ENCODE data around the gene KIAA0513.
A peak's percentile ranks its signal among the peaks of the same experiment; 100 is the strongest.

Gene KIAA0513

GRCh38 chr16:85027349-85027957 lies at the start of gene KIAA0513:
Gene KIAA0513, plus strand, starts transcription at chr16:85027795. Its CDS starts 39,277 bp downstream, at chr16:85067072.
- peak; percentile 73 for DNase-seq (ENCODE audit: low read depth)

- DNase-seq (ENCODE audit: low read depth): no peak
These were observed 48.1 kb upstream of the KIAA0513 start for GRCh38 chr16:84979516-84979915.

- no peak for DNase-seq (ENCODE audit: low read depth)
These were observed 45.2 kb upstream of the KIAA0513 start for GRCh38 chr16:84982434-84982833.

GRCh38 chr16:84985079-84986065 lies 42.2 kb upstream of the KIAA0513 start:
- peak; percentile 84 for DNase-seq (ENCODE audit: low read depth)

- DNase-seq (ENCODE audit: low read depth): no peak
These were observed 41.5 kb upstream of the KIAA0513 start for GRCh38 chr16:84986102-84986501.

GRCh38 chr16:84986879-84987278 lies 40.7 kb upstream of the KIAA0513 start:
- no peak for DNase-seq (ENCODE audit: low read depth)

- DNase-seq (ENCODE audit: low read depth): no peak
These were observed 39.1 kb upstream of the KIAA0513 start for GRCh38 chr16:84988328-84989080.

GRCh38 chr16:84989749-84990620 lies 37.6 kb upstream of the KIAA0513 start:
- DNase-seq (ENCODE audit: low read depth): no peak

GRCh38 chr16:84990782-84991181 lies 36.8 kb upstream of the KIAA0513 start:
- DNase-seq (ENCODE audit: low read depth): no peak

GRCh38 chr16:84992717-84993075 lies 34.9 kb upstream of the KIAA0513 start:
- DNase-seq (ENCODE audit: low read depth): no peak

GRCh38 chr16:84993926-84994325 lies 33.7 kb upstream of the KIAA0513 start:
- no peak for DNase-seq (ENCODE audit: low read depth)

- DNase-seq (ENCODE audit: low read depth): no peak
These were observed 31.9 kb upstream of the KIAA0513 start for GRCh38 chr16:84995663-84996062.

- DNase-seq (ENCODE audit: low read depth): no peak
These were observed 31.2 kb upstream of the KIAA0513 start for GRCh38 chr16:84996365-84996764.

GRCh38 chr16:84999200-84999599 lies 28.4 kb upstream of the KIAA0513 start:
- no peak for DNase-seq (ENCODE audit: low read depth)

GRCh38 chr16:84999857-85000480 lies 27.6 kb upstream of the KIAA0513 start:
- DNase-seq (ENCODE audit: low read depth): no peak

- no peak for DNase-seq (ENCODE audit: low read depth)
These were observed 25.5 kb upstream of the KIAA0513 start for GRCh38 chr16:85002099-85002541.

- DNase-seq (ENCODE audit: low read depth): no peak
These were observed 25.0 kb upstream of the KIAA0513 start for GRCh38 chr16:85002608-85003007.

GRCh38 chr16:85003076-85003475 lies 24.5 kb upstream of the KIAA0513 start:
- no peak for DNase-seq (ENCODE audit: low read depth)

- no peak for DNase-seq (ENCODE audit: low read depth)
These were observed 23.6 kb upstream of the KIAA0513 start for GRCh38 chr16:85003725-85004586.

Data from HS-27A (cell line).